Naive B cell (primary cell): ENCODE measurements around the gene METAP2. TPM values are rescaled to one million over a fixed set of nuclear protein-coding genes. Genes with fewer than 3 reads are reported as not detected.
"Not testable (repeated sequence)": the region's sequence is repeated elsewhere in the genome, so short reads cannot be mapped to it uniquely, and the experiment has no call there.

Source experiments
- ATAC-seq, 2 donors: fragments of 150-1000 bp; cut with Tn5 transposase; 2 replicates each; pipeline ENCODE4 v1.10.0; 2021; ENCODE audit warnings: low read depth in 2 of 2, mild to moderate bottlenecking in 2 of 2, moderate library complexity in 2 of 2
- DNase-seq: peaks from one replicate; pipeline ENCODE4 v3.0.0; 2022
- H3K27ac Mint-ChIP-seq, 6 donors: one replicate each; pipeline ENCODE4 v1.8.0; 2020 to 2022; ENCODE audit warnings: mild to moderate bottlenecking in 6 of 6, mixed read lengths in 6 of 6, moderate library complexity in 5 of 6, inconsistent platforms in 2 of 6
- H3K27me3 Mint-ChIP-seq, 3 donors: one replicate each; pipeline ENCODE4 v1.8.0; 2021 to 2022; ENCODE audit warnings: mixed read lengths in 3 of 3, mild to moderate bottlenecking in 1 of 3
- H3K36me3 Mint-ChIP-seq, 2 donors: one replicate each; pipeline ENCODE4 v1.8.0; 2020 to 2022; ENCODE audit warnings: mixed read lengths in 2 of 2, inconsistent platforms in 1 of 2, mild to moderate bottlenecking in 1 of 2
- H3K4me1 Mint-ChIP-seq, 3 donors: one replicate each; pipeline ENCODE4 v1.8.0; 2020 to 2022; ENCODE audit warnings: mixed read lengths in 3 of 3, inconsistent platforms in 1 of 3, mild to moderate bottlenecking in 1 of 3, moderate library complexity in 1 of 3
- H3K4me3 Mint-ChIP-seq, 8 donors: one replicate each; pipeline ENCODE4 v1.8.0; 2020 to 2022; ENCODE audit warnings: mild to moderate bottlenecking in 8 of 8, mixed read lengths in 8 of 8, moderate library complexity in 8 of 8, inconsistent platforms in 2 of 8
- H3K9me3 Mint-ChIP-seq, 7 donors: one replicate each; pipeline ENCODE4 v1.8.0; 2020 to 2022; ENCODE audit warnings: mixed read lengths in 7 of 7, mild to moderate bottlenecking in 5 of 7, inconsistent platforms in 2 of 7, moderate library complexity in 1 of 7
- polyA plus RNA-seq, 6 donors: library from polyadenylated mRNA; unstranded; fragments of 300-500 nt; fragmentation: Illumina TruSeq; gene quantifications; one replicate each; pipeline ENCODE4 v1.2.3, GENCODE V29; 2021; ENCODE audit warnings: low read depth in 6 of 6

Gene METAP2
- 10 to 100 TPM; 32.4 to 51.9 (median 36.8) TPM for polyA plus RNA-seq

DNA sequence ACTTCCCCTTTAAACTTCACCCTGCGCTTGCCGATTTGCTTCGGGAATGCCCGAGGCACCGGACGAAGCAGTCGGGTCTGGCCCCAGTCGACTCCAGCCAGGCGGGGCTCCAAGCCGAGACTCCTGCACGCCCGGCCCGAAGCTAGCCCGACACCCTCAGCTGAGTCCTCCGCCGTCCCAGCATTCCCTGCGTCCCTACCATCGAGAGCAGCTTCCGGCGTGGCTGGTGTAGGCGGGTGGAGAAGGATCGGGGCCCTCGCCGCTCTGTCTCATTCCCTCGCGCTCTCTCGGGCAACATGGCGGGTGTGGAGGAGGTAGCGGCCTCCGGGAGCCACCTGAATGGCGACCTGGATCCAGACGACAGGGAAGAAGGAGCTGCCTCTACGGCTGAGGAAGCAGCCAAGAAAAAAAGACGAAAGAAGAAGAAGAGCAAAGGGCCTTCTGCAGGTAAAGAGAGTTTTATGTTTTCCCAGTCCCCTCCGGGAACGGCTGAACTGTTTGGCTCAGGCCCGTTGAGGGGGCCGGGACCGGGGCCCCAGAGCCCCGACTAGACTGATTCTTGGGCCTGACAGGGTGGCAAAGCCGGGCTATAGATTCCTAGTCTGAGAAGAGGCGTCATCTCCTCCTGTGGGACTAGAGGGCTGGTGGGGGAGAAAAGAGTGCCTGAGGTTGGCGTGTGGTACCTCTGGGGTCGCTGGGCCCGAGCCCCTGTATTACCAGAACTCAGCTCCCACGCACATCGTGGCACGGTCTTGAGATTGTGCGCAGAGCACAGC, at the start of gene METAP2:
METAP2 (plus strand) TSS at position 269 of the 776 bp plus-strand sequence; CDS start at position 297, 28 bp downstream.
- Mint-ChIP-seq H3K27me3 (peaks cover 0 to 4% (median 0%) of the 10 kb centered on the region in 3 donors), H3K27ac (peak within 1 kb of the TSS; percentile 96 to 100 (median 99)), H3K36me3 (peaks cover 5 to 17% of the 10 kb centered on the region in 2 donors), H3K4me1 (peaks cover 29 to 51% (median 50%) of the 10 kb centered on the region in 3 donors), H3K4me3 (peak within 1 kb of the TSS; percentile 97 to 100 (median 100)), H3K9me3 (no peaks in the 10 kb centered on the region)
- ATAC-seq (peak; percentile 94 to 95), DNase-seq (peak; percentile 86)

DNA sequence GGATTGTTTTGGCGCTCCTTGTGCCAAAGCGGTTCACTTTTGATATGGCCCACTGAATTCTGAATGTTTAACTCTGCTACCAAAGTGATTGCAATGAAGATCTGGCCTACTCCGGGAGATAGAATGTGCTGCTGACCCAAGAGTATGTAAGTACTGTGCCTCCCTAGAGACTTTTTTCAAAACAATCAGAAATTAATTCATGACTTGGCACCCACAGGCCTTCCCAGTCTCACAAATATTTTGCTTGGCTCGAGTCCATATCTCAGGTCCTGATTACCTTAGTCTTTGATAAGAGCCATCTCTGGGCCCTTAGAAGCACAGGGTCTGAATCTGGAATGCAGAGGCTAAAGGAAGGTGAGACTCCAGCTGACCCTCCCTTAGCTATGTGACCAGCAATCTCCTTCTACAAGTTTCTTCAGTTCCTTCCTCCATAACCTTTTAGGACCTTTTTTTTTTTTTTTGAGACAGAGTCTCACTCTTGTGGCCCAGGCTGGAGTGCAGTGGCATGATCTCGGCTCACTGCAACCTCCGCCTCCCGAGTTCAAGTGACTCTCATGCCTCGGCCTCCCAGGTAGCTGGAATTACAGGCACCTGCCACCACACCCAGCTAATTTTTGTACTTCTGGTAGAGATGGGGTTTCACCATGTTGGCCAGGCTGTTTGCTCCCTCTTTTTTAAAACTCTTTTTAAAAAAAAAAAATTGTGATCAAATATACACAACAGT, 49.5 kb upstream of the METAP2 start:
- H3K4me1 Mint-ChIP-seq, result peaks cover 5 to 16% (median 13%) of the 10 kb centered on the region in 3 donors
- H3K27me3 Mint-ChIP-seq, result peaks cover 0 to 8% (median 0%) of the 10 kb centered on the region in 3 donors
- no peak for DNase-seq
- no peak overlapping the region for H3K27ac Mint-ChIP-seq
- H3K4me3 Mint-ChIP-seq, result no peak overlapping the region
- H3K9me3 Mint-ChIP-seq, result peaks cover 0 to 3% (median 0%) of the 10 kb centered on the region in 7 donors
- no peak for ATAC-seq
- no peaks in the 10 kb centered on the region for H3K36me3 Mint-ChIP-seq

DNA sequence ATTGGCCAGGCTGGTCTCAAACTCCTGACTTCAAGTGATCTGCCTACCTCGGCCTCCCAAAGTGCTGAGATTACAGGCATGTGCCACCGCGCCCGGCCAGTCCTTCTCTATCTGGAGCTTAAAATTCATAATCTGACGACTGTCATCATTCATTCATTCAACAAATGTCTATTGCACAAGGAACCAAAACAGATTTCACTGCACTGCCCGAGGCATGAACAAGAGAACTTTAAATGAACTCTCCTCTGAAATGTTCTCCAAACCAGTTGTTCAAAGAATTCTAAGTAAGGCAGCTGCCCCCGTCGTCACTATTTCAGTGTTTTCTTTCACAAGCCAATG, 44.8 kb upstream of the METAP2 start:
- H3K4me1 Mint-ChIP-seq, result peaks cover 5 to 16% (median 13%) of the 10 kb centered on the region in 3 donors
- H3K9me3 Mint-ChIP-seq, result peaks cover 0 to 4% (median 2%) of the 10 kb centered on the region in 7 donors
- H3K4me3 Mint-ChIP-seq, result peak overlapping the region in 3 of 8 donors; percentile 13 to 45 (median 15)
- no peak for ATAC-seq
- H3K36me3 Mint-ChIP-seq, result peaks cover 0 to 8% of the 10 kb centered on the region in 2 donors
- peaks cover 4 to 14% (median 5%) of the 10 kb centered on the region in 3 donors for H3K27me3 Mint-ChIP-seq
- H3K27ac Mint-ChIP-seq, result peak overlapping the region in 4 of 6 donors; percentile 21 to 87 (median 25)
- DNase-seq, result no peak

DNA sequence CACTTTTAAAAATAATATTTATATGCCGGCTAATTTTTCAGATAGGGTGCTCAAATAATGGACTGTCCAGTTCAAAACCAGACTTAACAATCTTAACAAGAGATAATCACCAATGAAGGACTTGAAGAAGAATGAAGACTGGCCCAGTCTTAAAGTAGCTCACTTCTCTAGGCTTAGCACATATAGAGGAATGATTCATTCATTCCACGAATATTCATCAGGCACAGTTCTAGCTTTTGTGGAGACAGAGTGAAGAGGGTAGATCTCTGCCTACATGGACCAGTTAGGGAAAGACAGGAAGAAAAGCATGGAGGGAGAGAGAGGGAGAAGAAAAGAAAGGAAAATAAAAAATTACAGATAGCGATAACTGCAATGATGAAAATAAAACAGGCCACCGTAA, 42.8 kb upstream of the METAP2 start:
- Mint-ChIP-seq H3K36me3 (peaks cover 0 to 8% of the 10 kb centered on the region in 2 donors), H3K4me1 (peaks cover 5 to 14% (median 13%) of the 10 kb centered on the region in 3 donors), H3K27ac (no peak overlapping the region), H3K9me3 (peaks cover 0 to 4% (median 2%) of the 10 kb centered on the region in 7 donors), H3K4me3 (no peak overlapping the region), H3K27me3 (peaks cover 4 to 14% (median 5%) of the 10 kb centered on the region in 3 donors)
- ATAC-seq (no peak), DNase-seq (no peak)

DNA sequence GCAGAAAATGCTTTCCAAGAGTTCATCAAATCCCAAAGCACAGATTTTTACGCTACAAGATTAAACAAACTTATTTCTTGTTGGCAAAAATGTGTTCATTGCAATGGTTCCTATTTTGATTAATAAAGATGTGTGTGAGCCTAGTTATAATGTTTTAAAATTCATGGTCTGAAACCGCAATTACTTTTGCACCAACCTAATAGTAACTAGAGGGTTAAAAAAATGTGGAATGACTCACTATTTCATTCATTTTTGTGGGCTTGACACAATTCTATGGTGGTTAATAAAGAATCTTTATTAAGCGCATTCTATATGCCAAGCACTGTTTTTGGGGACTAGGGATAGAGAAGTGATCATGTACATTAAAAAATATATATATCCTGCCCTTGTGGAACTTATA, 38.6 kb upstream of the METAP2 start:
- Mint-ChIP-seq H3K4me3 (no peak overlapping the region), H3K4me1 (peaks cover 6 to 18% (median 11%) of the 10 kb centered on the region in 3 donors), H3K9me3 (peaks cover 0 to 4% (median 0%) of the 10 kb centered on the region in 7 donors), H3K36me3 (peaks cover 0 to 8% of the 10 kb centered on the region in 2 donors), H3K27me3 (peaks cover 4 to 14% (median 5%) of the 10 kb centered on the region in 3 donors), H3K27ac (no peak overlapping the region)
- ATAC-seq, result no peak
- no peak for DNase-seq

DNA sequence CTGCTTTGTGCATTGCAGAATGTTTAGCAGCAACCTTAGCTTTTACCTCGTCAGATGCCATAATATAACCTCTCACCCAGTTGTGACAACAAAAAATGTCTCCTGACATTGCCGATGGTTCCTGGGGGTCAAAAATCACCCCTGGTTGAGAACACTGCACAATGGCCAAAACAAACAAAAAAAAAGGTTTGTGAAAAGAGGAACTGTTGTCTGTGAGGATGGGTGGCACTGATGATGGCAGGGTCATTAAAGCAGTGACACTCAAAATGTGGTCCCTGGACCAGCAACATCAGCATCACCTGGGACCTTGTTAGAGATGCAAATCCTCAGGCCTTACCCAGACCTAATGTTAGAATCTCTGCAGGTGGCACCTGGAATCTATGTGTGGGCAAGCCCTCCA, 36.4 kb upstream of the METAP2 start:
- DNase-seq, result no peak

DNA sequence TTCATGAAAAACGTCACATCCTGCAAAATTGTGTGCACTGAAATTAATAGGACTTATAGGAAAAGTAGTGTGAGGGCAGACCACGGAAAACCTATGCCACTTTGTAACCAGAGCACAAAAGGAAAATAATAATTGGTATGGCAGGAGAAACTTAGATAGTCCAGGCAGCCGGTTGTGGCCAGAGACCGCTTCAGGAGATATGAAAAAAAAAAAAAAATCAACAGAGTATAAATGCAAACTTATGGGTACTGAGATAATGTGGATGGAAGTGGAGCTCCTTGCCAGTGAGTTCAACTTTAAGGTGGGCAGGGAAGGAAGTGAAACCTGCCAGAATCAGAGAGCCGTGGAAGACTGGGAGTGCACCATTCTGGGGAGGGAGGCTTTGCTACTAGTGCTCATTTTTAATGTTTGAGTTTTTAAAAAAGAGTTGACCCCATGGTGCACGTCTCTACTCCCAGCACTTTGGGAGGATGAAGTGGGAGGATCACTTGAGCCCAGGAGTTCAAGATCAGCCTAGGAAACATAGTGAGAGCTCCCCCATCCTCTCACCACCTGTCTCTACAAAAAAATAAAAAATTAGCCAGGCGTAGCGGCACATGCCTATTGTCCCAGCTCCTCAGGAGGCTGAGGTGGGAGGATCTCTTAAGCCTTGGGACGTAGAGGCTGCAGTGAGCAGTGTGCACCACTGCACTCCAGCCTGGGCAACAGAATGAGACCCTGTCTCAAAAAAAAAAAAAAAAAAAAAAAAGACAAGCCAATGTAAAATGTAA, 34.3 kb upstream of the METAP2 start:
- H3K9me3 Mint-ChIP-seq, result peaks cover 0 to under 1% (median 0%) of the 10 kb centered on the region in 7 donors
- H3K4me3 Mint-ChIP-seq, result peak overlapping the region in 4 of 8 donors; percentile 16 to 62 (median 54)
- DNase-seq (peak; percentile 30), ATAC-seq (peak; percentile 80 to 99)
- peaks cover 0 to 3% (median 0%) of the 10 kb centered on the region in 3 donors for H3K27me3 Mint-ChIP-seq
- H3K4me1 Mint-ChIP-seq, result peaks cover 6 to 18% (median 11%) of the 10 kb centered on the region in 3 donors
- peak overlapping the region in 4 of 6 donors; percentile 16 to 79 (median 68) for H3K27ac Mint-ChIP-seq
- H3K36me3 Mint-ChIP-seq, result no peaks in the 10 kb centered on the region

More for the DNA sequence above, 36.4 kb upstream of the METAP2 start:
- H3K36me3 Mint-ChIP-seq, result no peaks in the 10 kb centered on the region
- no peaks in the 10 kb centered on the region for H3K27me3 Mint-ChIP-seq
- H3K27ac Mint-ChIP-seq, result peak overlapping the region in 1 of 6 donors; percentile 94
- peaks cover 6 to 18% (median 11%) of the 10 kb centered on the region in 3 donors for H3K4me1 Mint-ChIP-seq
- H3K4me3 Mint-ChIP-seq, result peak overlapping the region in 1 of 8 donors; percentile 25
- no peak for ATAC-seq
- no peaks in the 10 kb centered on the region for H3K9me3 Mint-ChIP-seq

DNA sequence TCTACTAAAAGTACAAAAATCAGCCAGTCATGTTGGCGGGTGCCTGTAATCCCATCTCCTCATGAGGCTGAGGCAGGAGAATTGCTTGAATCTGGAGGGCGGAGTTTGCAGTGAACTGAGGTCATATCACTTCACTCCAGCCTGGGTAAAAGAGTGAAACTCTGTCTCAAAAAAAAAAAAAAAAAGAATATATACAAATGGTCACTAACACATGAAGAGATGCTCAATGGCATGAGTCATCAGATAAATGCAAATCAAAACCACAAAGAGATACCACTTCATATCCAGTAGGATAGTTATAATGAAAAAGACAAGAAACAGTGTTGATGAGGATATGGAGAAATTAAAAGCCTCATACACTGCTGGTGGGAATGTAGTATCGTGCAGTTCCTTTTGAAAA, 33.6 kb upstream of the METAP2 start:
- no peak for DNase-seq
- no peak for ATAC-seq
- Mint-ChIP-seq H3K27me3 (peaks cover 3 to 7% (median 6%) of the 10 kb centered on the region in 3 donors), H3K9me3 (peaks cover 0 to 7% (median 3%) of the 10 kb centered on the region in 7 donors), H3K4me1 (peaks cover 6 to 18% (median 11%) of the 10 kb centered on the region in 3 donors), H3K36me3 (peaks cover 0 to 4% of the 10 kb centered on the region in 2 donors), H3K27ac (no peak overlapping the region), H3K4me3 (no peak overlapping the region)

DNA sequence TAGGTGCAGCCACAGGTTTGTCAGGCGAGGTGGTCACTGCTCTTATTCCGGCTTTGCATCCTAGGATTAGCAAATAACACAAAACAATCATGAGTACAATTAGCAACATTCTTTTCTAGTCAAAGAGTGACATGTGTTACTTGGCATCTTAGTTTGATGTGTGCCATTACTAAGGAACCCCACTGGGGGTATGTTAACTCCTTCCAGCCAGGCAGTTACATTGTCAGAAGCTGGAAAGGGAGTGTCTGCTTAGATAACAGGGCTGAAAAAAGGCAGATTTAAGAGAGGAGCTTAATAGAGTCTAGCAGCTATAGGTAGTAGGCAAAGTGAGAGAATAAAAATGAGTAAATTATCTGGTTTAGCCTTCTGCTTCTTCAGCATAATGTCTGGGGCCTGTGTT, 30.5 kb upstream of the METAP2 start:
- Mint-ChIP-seq H3K4me3 (no peak overlapping the region), H3K9me3 (peaks cover 0 to 15% (median 5%) of the 10 kb centered on the region in 7 donors), H3K36me3 (peaks cover 0 to 5% of the 10 kb centered on the region in 2 donors), H3K27me3 (peaks cover 19 to 27% (median 25%) of the 10 kb centered on the region in 3 donors), H3K4me1 (peaks cover 6 to 17% (median 17%) of the 10 kb centered on the region in 3 donors), H3K27ac (peak overlapping the region in 1 of 6 donors; percentile 40)
- DNase-seq (no peak), ATAC-seq (no peak)

DNA sequence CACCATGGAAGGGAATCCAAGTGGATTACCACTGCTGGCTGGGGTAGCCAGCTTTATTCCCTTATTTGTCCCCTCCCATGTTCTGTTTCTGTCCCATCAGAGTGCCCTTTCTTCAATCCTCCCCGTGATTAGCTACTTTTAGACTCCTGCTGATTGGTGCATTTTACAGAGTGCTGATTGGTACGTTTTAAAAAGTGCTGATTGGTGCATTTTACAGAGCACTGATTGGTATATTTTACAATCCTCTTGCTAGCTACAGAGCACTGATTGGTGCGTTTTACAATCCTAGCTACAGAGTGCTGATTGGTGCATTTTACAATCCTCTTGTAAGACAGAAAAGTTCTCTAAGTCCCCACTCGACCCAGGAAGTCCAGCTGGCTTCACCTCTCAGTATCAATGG, 28.9 kb upstream of the METAP2 start:
- not testable (repeated sequence) for H3K27ac Mint-ChIP-seq
- H3K27me3 Mint-ChIP-seq, result peaks cover 28 to 38% (median 37%) of the 10 kb centered on the region in 3 donors

DNA sequence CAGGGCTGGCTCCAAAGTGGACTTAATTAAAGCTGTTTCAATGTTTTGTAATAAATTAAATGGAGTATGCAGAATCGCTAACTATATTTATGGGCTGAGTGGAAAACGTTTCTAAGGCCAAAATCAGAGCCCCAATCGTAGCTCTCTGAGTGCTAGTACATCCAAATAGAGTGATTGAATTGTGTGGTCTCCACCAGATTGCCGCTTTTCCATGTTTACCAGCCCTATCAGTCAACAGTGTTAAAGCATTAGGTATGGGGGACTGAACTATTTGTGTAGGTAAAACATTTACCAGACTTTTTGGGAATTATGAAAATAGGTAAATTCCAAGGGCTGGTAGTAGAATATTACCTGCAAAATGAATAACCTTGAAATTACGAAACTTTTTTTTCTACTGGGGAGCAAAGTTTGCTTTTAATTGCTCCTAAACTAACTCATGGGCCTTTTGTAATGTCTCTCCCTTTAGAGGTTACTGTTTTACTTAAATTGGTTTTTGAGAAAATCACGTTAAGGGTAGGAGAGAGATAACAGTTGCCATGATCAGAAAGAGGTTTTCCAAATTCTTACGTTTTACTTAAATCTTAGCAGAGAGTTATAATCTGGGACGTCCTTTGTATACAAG, 28.0 kb upstream of the METAP2 start:
- peaks cover 0 to 5% of the 10 kb centered on the region in 2 donors for H3K36me3 Mint-ChIP-seq
- no peak for DNase-seq
- ATAC-seq, result no peak
- peaks cover 31 to 47% (median 46%) of the 10 kb centered on the region in 3 donors for H3K27me3 Mint-ChIP-seq
- no peak overlapping the region for H3K4me3 Mint-ChIP-seq
- no peak overlapping the region for H3K27ac Mint-ChIP-seq
- H3K9me3 Mint-ChIP-seq, result peaks cover 0 to 16% (median 5%) of the 10 kb centered on the region in 7 donors
- H3K4me1 Mint-ChIP-seq, result peaks cover 0 to 6% (median 3%) of the 10 kb centered on the region in 3 donors

More for the DNA sequence above, 28.9 kb upstream of the METAP2 start:
- H3K9me3 Mint-ChIP-seq, result peaks cover 0 to 16% (median 5%) of the 10 kb centered on the region in 7 donors
- H3K4me3 Mint-ChIP-seq, H3K36me3 Mint-ChIP-seq, ATAC-seq, DNase-seq, H3K4me1 Mint-ChIP-seq: not testable (repeated sequence)

DNA sequence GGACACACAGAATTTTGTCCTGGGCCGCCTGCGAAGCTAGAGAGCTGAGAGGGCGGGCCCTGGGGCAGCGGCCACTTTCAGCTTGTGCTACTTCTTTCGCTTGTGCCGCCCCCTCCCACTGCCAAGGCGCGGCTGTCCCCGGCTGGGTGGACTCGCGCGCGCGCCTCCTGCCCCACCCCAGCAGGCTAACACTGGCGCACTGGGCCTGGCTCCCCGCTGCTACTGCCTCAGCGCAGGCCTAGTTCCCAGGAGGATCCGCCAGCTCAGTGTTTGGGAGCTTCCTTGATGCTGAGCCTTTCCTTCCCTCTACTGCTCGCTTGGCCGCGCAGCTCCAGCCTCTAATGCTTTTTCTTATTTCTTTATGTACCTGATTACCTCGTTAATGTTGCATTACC, 27.4 kb upstream of the METAP2 start:
- no peak overlapping the region for H3K27ac Mint-ChIP-seq
- ATAC-seq (no peak), DNase-seq (no peak)
- H3K9me3 Mint-ChIP-seq, result peaks cover 0 to 16% (median 5%) of the 10 kb centered on the region in 7 donors
- peaks cover 0 to 5% of the 10 kb centered on the region in 2 donors for H3K36me3 Mint-ChIP-seq
- peaks cover 0 to 6% (median 3%) of the 10 kb centered on the region in 3 donors for H3K4me1 Mint-ChIP-seq
- peaks cover 32 to 52% (median 51%) of the 10 kb centered on the region in 3 donors for H3K27me3 Mint-ChIP-seq
- H3K4me3 Mint-ChIP-seq, result peak overlapping the region in 2 of 8 donors; percentile 54 to 73
